Activated naive CD4-positive, alpha-beta T cell treated with Interleukin-2 at 50 U/mL for 16 hours (primary cell): ENCODE measurements around the gene CELSR3.

Experiments
- DNase-seq: peaks from one replicate; pipeline ENCODE4 v3.0.0-alpha.2; 2020

Gene CELSR3, protein sequence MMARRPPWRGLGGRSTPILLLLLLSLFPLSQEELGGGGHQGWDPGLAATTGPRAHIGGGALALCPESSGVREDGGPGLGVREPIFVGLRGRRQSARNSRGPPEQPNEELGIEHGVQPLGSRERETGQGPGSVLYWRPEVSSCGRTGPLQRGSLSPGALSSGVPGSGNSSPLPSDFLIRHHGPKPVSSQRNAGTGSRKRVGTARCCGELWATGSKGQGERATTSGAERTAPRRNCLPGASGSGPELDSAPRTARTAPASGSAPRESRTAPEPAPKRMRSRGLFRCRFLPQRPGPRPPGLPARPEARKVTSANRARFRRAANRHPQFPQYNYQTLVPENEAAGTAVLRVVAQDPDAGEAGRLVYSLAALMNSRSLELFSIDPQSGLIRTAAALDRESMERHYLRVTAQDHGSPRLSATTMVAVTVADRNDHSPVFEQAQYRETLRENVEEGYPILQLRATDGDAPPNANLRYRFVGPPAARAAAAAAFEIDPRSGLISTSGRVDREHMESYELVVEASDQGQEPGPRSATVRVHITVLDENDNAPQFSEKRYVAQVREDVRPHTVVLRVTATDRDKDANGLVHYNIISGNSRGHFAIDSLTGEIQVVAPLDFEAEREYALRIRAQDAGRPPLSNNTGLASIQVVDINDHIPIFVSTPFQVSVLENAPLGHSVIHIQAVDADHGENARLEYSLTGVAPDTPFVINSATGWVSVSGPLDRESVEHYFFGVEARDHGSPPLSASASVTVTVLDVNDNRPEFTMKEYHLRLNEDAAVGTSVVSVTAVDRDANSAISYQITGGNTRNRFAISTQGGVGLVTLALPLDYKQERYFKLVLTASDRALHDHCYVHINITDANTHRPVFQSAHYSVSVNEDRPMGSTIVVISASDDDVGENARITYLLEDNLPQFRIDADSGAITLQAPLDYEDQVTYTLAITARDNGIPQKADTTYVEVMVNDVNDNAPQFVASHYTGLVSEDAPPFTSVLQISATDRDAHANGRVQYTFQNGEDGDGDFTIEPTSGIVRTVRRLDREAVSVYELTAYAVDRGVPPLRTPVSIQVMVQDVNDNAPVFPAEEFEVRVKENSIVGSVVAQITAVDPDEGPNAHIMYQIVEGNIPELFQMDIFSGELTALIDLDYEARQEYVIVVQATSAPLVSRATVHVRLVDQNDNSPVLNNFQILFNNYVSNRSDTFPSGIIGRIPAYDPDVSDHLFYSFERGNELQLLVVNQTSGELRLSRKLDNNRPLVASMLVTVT (N-terminal part only)

DNA sequence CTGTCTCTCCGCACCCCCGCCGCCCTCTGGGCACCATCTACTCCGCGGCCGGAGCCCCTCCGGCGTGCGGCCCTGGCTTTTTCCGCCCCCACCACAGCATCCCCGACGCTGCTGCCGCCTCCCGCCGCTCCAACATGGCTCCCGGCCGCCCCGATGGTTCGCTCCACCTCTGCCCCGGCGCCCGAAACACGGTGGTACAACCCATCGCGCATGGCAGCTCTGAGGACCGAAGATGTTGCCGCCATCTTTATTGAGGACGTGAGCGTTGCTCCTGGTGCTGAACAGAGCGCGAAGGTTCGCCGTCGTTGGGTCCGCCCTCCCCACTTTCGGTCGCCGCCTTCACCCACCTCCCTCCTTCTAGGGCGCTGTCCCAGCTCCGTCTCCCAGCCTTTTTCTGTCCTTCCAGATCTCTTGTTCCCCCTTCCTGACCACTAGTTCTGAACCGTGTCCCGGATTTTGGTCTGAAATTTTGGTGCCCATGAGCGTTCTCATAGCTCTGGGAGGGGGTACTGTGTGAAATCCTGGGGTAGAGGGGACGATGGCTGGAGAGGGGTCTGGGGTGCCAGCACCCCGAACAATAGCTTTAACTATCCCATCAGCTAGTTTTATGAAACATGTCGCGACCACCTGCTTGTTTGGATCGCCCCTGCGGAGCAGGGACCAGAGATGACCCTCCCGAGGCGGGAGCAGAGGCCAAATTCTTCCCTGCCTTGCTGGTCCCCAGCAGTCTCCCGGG, at the start of gene CELSR3:
Gene CELSR3 (minus strand): TSS at position 134 of the 736 bp plus-strand sequence. CDS start 252 bp downstream, outside the sequence.
- peak; percentile 75 for DNase-seq

DNA sequence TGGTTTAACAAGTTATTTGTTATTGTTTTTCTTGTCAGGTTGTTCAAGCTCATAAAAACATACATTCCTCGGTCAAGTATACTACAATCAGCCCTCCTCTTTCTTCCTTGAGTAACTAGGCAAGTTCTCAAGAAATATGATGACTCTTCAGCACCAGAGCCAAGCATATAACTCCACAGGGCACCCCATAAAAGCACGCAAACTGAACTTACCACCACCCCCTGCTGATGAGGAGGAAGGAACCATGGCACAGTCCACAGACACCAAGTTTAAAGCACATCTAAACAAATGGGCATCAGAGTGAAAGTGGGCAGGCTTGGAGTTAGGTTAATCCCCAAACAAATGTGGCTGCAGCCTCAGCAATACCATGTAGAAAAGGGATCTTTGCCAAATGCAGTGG, 49.0 kb upstream of the CELSR3 start:
- no peak for DNase-seq

DNA sequence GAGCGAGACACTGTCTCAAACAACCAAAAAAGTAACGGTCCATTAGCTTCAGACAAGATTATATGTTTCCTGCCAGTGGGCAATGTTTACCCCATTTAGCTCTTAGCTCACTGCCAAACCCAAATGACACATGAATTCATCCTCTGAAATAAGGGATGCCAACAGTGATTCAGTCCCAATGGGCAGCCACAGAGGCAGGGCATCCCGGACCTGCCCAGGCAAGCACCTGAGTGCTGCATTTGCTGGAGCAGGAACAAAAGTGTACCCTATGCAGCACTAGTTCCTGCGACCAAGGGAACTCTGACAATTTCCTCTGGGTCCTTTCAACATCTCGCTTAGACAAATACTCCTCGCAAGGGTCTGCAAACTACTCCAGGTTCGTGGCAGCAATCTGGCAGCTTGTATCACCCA, 46.4 kb upstream of the CELSR3 start:
- DNase-seq: no peak

DNA sequence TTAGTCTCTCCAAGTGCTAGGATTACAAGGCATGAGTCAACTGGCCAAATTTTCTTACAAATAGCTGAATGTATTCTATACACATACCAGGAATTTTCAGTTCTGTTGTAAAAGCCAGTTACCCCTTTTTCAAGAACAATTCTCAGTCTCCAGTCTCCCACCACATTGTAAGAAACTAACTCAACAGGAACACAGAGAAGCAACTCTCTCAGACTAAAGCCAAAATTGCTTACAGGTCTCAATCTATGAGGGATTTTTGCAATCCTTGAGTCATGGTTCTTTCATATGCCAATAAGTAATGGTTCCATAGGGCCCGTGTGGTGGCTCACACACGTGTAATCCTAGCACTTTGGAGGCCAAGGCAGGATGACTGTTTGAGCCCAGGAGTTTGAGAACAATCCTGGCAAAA, 45.8 kb upstream of the CELSR3 start:
- no peak for DNase-seq

DNA sequence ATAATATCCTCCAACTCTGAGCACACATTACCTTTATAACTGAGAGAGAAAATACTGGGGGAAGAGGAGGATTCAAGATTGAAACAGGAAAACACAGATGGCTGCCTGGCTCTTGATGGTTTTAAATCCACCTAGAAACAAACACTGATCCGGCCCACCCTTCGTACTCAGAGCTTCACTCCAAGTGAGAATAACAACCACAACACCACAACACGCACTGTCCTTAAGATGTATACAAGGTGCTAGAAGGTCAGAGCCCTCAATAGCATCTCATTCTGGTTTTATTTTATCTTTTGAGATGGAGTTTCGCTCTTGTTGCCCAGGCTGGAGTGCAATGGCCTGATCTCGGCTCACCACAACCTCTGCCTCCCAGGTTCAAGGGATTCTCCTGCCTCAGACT, 44.5 kb upstream of the CELSR3 start:
- DNase-seq: no peak

DNA sequence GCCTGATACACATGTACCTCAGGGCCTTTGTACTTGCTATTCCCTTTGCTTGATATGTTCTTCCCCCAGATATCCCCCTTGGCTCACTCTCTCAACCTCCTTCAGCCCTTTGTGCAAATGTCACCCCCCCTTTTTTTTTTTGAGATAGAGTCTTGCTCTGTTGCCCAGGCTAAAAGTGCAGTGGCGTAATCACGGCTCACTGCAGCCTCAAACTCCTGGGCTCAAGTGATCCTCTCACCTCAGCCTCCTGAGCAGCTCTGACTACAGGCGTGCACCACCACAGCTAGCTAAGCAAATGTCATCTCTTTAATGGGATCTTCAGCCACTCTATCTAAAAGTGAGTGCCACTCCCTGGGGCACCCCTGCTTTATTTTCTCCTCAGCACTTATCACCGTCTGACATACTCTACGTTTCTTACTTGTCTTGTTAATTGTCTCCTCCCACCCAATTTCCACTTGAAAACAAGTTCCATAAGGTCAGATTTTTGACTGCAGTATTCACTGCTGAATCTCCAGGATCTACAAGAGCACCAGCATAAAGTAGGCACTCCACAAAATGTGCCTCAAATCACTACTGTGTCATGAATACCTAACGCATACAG, 39.7 kb upstream of the CELSR3 start:
- no peak for DNase-seq

DNA sequence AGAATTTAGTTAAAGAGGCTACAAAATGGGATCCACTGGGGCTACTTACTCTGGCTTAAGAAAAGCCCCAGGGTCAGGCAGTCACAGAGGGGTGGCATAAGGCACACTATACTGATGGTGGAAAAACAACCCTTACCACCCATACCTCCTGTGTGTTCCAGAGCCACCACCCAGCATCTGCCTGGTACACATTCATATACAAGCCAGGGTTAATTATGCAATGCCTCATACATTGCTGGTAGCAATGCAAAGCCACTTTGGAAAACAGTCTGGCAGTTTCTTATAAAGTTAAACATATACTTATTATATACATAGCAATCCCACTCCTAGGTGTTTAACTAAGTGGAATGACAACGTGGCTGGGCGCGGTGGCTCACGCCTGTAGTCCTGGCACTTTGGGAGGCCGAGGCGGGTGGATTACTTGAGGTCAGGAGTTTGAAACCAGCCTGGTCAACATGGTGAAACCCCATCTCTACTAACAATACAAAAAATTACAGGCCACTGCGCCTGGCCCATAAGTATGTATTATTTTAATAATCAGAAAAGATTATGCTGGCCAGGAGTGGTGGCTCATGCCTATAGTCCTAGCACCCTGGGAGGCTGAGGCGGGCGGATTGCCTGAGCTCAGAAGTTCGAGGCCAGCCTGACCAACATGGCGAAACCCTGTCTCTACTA, 38.2 kb upstream of the CELSR3 start:
- no peak for DNase-seq

DNA sequence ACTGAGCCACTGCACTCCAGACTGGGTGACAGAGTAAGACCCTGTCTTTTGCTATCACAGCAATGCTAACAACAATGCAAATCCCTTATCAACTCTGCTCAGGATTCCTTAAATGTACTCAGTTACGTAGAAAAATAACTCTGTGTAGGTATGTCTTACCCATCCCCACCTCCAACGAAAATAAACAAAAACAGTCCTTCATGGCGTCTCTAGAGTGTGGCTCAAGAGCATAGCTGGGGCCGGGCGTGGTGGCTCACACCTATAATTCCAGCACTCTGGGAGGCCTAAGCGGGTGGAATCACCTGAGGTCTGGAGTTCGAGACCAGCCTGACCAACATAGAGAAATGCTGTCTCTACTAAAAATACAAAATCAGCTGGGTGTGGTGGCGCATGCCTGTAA, 36.2 kb upstream of the CELSR3 start:
- no peak for DNase-seq

DNA sequence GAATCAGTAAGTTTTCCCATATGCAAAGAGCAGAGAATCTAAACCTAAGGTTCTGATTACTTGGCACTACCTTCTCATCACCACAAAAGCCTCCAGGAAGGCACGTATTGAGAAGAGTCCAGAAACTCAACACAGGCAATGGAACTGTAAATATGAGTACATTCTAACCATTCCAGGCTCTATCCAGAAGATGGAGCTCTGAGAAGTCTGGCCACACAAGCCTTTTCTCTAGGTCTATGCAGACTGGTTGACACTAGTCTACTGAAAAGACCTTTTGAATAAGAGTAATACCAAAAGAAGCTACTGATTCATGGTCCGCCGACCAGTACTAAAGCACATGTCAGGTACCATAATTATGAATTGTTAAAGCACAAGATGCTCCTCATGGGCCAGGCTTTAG, 35.3 kb upstream of the CELSR3 start:
- DNase-seq: no peak

DNA sequence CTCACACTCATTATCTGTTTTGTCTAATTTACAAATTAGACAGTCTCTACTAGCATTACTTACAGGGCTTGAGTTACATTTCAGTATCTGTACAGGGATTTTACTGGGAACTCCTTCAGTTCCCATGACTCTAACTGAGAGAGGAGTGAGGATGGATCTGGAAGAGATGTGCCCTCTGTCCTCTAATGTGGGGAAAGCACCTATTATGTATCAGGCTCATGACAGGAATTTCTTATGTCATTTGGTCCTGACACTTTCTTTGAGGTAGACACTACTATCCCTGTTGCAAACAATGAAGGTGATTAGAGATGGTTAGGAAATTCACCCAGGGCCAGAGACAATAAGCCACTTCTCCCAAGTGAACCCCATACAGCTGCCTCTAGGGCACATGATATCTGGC, 33.9 kb upstream of the CELSR3 start:
- no peak for DNase-seq

DNA sequence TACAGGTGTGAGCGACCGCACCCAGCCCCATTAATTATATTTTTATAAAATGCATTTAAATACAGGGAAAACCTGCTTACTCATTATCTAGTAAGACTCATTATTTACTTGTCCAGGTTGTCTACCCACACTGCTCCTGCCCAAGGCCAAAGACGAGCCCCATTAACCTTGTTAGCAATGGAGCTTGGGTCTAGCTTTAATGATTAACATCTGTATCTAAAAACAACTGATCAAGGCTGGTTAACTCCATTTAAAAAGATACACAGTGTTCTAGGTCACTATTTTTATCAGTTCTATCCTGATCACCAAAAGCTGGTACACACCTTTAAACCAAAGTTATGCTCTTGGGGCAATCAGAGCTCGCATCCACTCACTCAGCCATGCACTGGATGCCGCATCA, 33.5 kb upstream of the CELSR3 start:
- no peak for DNase-seq

DNA sequence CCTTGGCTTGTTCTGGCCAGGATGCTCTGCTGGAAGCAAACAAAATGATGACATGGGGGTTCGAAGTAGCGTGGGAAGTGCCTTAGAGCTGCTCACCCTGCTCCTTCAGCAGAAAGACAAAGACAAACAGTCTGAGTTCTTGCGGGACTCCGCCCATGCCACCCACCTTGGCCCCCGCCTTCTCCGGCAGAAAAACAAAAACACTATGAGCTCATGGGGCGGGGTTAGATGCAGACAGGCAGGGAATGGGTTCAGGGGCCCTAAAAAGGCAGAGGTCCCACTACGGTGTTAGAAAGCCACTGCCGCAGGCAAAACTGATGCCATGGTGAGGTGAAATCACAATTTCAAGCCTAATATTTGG, 32.7 kb upstream of the CELSR3 start:
- DNase-seq: no peak

DNA sequence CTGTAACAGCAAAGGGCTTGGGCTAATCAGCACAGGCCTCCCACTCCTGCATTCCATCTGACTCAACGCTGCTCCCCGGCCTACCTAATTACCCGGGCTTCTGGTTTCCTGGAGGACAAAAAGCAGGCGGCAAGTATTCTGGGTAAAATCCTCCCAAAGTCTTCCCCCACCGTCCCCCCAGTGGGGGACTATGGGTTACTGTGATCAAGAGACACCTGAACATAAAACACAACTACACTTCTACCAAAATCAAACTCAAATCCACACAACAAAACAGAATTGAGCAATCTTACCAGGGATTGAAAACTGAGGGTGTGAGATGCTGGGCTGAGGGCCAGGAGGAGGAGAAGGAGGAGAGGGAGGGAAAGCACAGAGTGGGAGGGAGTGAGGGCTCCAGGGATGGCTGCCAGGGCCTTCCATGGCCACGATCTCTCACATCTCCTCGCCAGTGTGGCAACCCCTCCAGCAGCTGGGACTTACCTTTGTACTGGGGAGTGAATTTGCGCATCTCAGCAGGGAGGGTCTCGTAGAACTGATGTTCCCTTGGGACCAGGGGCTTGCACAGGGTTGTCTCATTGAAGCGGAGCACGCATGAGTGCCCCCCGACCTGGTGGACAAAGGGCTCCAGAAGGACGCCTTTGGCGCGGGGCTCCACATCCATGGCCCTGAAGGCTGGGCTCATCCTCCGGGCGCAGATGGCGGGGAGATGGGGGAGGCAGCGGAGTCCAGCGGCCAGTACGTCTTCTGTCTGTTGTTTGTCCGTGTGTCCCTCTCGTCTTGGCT, 32.1 kb upstream of the CELSR3 start:
- no peak for DNase-seq

DNA sequence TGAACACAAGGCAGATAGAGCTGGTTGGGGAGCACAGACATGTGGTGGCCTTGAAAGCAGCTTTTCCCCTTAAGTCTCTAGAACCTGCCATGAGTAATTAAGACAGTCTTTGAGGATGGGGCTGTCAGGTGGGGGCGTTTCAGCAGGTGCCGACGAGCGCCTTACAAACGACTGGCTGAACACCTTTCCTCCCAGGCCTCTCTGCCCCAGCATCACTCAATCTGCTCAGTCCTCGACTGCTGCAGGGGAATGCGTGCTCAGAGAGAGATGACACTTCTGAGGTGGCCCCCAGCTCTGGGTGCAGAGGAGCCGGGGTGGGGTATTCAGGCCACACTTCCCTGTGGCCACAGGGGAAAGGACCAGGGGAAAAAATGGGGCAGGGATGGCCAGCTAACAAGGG, 31.1 kb upstream of the CELSR3 start:
- DNase-seq: no peak

DNA sequence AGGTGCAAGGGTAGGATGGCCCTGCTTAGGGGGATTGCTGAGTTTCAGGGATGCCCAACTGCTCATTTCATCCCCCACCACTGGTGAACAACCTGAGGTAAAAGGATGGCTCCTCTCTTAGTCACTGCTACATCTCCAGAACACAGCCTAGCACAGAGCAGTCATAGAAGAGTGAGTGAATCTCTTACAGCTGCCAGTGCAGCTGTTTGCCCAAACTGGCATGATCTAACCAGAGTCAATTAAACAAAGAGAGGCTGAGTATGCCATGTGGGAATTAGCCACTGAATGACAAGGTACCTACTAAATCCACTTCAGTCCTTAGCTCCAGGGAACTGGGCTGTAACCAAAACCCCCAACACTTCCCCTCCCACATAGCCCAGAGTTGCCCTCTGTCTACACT, 29.9 kb upstream of the CELSR3 start:
- DNase-seq: no peak

DNA sequence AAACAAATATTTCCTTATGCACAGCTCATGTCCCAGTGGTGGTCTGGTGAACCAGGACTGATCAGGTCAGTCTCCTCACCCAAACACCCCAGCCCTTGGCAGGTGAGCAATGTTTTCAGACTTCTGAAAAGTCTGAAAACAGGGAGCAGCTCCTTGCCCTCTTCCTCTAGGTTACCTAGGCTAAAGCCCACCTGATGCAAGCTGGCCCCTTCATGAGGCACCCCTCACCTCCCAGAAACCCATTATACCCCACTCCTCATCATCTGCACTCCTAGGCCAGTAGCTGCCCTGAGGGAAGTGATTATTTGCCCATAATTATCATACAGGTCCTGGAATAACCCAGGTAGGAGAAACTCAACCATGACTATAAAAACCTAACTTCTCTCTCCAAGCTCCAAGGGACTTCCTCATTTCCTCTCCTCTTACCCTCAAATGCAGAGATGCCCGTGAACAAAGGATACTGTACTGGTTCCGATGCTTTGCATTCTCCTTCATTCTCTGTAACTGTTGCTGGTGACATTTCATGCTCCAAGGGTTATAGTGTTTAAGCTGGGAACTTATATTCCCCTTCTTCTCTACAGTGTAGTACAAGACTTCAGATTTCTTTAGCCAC, 28.3 kb upstream of the CELSR3 start:
- no peak for DNase-seq

DNA sequence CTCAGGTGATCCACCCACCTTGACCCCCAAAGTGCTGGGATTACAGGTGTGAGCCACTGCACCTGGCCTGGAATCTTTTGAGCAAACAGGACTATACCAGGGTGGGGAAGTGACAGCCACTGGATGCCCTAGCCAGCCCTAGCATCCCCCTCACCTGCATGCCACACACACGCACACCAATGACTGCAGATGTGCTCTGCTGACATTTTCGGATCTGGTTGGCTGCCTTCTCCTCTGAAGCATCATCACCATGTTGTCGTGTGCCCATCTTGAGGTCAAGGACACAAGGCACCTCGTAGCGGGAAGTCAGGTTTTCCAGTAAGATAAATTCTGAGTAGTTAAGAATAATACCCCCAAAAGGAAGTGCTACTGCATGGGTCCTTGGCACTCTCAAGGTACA, 26.7 kb upstream of the CELSR3 start:
- no peak for DNase-seq

DNA sequence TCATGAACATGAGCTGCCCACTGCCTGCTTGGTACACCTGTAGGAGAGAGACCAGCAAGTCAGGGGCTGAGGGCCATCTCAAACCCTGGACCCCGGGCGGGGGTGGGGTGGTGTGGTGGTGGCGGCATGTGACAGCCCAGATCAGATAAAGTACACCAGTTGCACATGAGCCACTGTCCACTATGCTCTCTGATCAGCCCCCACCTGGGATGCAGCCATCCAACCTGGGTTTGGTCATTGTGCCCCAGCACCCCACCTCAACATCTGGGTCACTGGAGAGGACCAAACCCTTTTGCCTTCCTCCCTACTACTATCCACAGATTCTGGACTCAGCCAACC, 26.0 kb upstream of the CELSR3 start:
- DNase-seq: peak; percentile 7

DNA sequence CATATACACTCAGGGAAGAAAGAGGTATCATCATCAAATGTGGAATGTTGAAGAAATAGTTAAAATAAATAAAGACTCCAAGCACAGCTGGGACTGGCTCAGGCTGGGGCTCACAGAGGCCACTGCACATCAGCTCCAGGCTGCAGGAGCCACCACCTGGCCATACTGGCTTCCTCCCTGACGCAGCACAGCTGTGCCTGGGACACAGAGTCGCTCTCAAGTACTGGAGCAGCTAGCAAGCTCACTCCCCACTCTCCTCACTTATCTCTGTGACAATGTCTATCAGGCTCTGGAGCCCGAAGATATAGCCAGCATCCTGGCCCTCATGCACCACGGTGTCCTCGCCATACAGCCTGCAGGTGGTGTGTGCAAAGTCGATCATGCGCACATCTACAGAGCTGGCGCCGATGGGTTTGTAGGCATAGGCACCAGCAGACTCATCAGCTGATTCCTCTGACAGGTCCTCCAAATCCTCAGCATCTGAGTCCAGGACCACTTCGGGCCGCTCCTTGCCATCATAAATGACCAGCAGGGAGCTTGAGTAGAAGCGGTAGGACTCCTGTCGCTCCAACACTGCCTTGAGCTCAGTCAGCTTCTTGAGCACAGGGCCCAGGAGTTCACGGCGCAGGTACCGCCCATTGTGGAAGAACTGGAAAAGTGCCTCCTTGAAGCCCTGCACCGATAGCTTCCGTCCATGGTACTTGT, 25.5 kb upstream of the CELSR3 start:
- DNase-seq: no peak

DNA sequence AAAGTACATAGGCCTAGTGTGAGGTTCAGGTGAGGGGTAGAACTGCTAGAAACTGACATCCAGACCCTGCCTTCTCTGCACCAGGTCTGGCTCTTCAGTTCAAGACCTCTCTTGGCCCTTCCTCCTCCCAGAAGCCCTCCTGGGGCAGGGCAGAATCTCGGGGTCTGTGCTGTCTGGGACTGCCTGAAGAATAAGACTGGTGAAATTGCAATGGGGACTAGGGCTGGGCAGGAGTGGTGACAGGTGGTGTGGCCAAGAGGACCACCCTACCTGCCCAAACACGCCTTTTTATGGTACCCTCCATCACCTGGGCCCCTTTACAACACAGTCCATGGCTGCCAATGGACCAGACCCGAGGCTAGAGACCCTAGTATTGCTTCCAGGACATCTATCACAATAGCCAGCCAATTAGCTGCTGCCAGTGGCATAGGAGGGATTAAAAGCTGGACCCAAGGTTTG, 24.6 kb upstream of the CELSR3 start:
- no peak for DNase-seq
